Mucosa of gallbladder (tissue), 1 donor: ENCODE results near the gene PDE4B. TPM values are rescaled to one million over a fixed set of nuclear protein-coding genes. Genes with fewer than 3 reads are reported as not detected.

Experiments
- DNase-seq: peaks from one replicate; pipeline ENCODE4 v3.0.0-alpha.2; 2020; ENCODE audit warnings: low spot score
- total RNA-seq: library from RNA; stranded (reverse); gene quantifications from one replicate; pipeline ENCODE4 v1.2.1, GENCODE V29; 2021
- donor health status: DM: no; HTN: no; CAD: no.

PDE4B gene
- total RNA-seq, 1 donor from 2014 or later = 5.2 TPM

- DNase-seq = peak; percentile 72
Observed at GRCh38 chr1:66335859-66336640, 543.4 kb downstream of the PDE4B start.

GRCh38 chr1:66336641-66336990, 543.9 kb downstream of the PDE4B start:
- DNase-seq = no peak

- DNase-seq = no peak
Observed at GRCh38 chr1:66337249-66337648, 544.6 kb downstream of the PDE4B start.

DNA sequence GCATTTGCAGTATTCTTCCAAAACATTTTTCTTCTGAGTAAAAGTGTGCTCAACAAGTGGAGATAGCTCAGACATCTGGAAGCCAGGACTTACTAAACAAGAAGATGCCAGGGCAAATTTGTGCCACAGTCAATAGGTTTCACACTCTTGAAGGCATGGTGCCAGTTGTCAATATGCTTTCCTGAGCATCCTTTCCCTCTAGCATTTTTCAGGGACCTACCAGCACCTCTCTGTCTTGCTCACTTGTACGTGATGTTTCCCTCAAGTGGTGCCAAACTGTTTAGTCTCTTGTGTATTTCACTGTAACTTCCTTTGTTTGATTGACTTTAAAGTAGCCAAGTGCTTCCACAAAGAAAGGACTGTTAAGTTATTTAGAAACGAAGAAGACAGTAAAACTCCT, 547.2 kb downstream of the PDE4B start:
- DNase-seq = no peak

- DNase-seq = no peak
Observed at GRCh38 chr1:66341446-66342089, 548.9 kb downstream of the PDE4B start.

- DNase-seq = no peak
Observed at GRCh38 chr1:66342707-66343106, 550.0 kb downstream of the PDE4B start.

- no peak for DNase-seq
Observed at GRCh38 chr1:66343569-66344325, 551.1 kb downstream of the PDE4B start.

DNA sequence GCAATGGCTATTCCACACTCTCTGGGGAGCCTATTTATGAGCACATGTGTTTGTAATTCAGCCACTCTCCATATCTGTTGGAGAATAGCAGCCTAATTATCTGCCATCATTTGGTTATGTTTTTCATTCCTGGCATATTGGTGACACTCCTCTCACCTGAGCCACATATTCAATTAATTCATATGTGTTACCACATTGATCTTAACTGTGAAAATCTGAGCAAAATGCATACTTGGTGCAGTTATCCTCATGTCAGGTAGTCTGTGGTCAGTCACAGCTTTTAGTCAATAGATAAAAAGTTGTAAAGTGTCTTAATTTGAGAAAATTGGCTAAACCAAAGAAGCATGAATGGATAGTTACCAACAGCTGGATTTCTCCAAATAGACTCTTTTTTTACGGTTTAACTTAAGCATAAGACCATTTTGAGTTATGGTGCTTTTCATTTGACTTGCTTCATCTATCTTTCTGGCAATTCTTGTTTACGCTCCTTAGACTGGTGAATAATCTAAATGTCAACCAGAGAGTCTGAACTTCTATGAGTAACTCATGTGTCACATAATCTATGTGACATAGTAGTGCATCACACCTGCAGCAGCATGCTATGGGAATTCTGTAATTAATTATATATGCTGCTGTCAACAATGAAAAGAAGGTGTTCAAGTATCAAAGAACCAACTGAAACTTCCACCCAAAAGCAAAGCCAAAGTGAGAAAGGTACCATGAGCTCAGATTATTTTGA, 553.5 kb downstream of the PDE4B start:
- no peak for DNase-seq

- DNase-seq = no peak
Observed at GRCh38 chr1:66346873-66347272, 554.2 kb downstream of the PDE4B start.

DNA sequence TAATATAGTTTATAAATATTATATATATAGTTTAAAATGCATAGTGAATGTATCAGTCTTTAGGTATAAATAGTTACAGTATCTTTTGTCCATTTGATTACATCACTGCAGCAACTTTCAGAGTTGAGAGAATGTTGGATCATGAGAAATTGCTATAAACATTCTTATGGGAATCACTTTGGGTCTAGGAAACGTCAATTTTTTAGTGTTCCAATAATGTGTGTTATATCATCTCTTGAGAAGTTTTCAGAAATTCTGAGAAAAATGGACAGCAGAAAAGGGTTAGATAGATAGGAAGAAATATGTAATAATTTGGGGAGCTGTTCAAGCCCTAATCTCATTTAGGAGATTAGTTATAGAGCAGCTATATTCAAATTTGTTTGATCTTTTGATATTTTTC, 556.1 kb downstream of the PDE4B start:
- DNase-seq = no peak

GRCh38 chr1:66349242-66349641, 556.5 kb downstream of the PDE4B start:
- DNase-seq = no peak

DNA sequence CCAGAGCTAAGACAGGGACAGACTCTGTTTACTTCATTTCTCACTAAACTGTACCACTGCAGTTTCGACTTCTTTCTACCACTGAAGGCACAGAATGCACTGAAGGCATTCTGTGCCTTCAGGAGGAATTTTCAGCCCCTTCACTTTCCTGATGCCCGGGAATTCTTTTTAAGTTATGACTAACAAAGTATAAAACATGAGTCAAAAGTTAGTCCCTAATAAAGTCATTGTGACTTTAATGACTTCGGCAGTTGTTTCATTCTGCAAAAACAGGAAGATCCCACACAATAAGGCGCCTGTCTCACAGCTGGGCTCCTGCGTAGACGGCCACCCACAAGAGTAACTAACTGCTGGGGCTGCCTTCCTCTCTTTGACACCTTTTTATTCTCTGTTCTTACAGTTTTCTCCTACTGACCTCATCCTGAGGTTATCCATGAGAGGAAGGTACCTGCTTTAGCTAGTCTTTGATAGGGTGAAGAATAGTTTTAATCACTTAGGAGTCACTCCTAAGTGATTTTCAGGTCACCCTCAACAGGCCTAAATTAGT, 557.4 kb downstream of the PDE4B start:
- no peak for DNase-seq

GRCh38 chr1:66351478-66351877, 558.8 kb downstream of the PDE4B start:
- no peak for DNase-seq

GRCh38 chr1:66351913-66352312, 559.2 kb downstream of the PDE4B start:
- no peak for DNase-seq

DNA sequence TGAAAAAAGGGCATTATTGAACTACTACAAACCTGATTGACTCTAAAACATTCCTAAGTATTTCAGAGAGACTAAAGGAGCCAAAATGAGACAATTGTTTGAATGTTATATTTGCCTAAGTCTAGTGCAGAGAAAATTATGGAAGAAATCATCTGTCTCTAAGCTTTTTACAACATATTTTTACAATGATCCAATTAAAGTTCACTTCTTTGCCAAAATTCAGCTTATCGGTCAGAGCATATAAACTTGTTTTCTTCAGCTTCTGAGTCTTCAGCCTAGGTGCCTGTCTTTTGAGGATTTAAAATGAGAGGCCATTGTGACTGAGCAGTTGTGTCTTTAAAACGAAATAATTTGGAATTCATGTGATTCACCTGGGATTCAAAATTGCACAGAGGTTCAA, 560.1 kb downstream of the PDE4B start:
- DNase-seq = no peak

DNA sequence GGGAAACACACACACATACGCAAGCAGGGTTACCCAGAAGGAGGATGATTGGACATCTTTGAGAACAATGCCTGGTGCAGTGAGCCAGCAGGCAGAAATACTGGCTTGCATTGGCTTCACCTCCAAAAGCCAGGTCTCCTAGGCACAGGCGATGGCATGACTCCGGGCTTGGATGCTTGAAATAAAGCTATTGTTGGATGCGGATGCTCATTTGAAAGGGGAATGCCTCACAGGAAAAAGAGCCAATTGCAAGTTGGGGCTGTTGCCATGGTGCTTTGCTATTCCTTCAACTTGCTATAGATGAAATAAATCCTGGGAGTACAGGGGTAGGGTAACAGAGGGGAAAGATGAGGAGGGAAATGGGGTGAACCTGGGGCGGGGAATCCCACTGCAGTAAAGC, 560.6 kb downstream of the PDE4B start:
- no peak for DNase-seq

- no peak for DNase-seq
Observed at GRCh38 chr1:66354311-66355201, 561.9 kb downstream of the PDE4B start.

DNA sequence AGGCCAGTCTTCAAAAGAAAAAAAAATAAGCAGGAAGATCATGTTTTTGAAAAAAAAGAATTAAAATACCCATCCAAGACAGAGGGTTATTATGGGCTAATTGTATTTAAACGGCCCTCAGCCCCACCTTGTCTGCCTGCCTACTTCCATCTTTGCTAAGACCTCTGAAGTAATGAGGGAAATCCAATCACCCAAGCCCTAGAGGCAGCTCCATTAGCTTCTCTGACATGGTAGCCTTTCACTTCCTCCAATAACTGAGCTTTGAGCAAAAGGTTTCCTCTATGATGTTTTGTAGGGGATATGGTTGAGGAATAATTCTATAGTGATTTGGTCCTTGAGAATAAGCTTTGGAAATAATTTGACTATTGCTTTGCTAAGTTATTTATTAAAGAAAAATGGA, 563.1 kb downstream of the PDE4B start:
- no peak for DNase-seq

GRCh38 chr1:66356605-66357004, 563.9 kb downstream of the PDE4B start:
- no peak for DNase-seq

DNA sequence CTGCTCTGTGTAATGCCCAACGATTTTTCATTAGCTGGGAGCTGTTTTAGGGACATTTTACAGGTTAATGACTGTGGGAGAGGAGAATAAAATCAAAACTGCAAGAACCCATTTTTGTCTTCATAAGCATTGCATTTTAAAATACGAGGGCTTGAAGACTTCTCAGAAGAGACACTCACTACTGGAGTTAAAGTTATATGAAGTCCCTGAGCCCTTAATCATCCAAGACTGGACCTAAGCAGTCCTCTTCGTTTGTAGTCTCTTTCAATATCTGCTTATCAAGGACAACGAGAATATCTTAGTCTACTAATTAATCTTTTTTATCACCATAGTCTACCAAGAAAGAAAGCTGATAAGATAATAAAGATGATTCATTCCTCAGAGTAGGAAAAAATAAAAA, 564.3 kb downstream of the PDE4B start:
- DNase-seq = no peak
